Measurements from ENCODE around the gene NR1I2.

Gene NR1I2

DNA sequence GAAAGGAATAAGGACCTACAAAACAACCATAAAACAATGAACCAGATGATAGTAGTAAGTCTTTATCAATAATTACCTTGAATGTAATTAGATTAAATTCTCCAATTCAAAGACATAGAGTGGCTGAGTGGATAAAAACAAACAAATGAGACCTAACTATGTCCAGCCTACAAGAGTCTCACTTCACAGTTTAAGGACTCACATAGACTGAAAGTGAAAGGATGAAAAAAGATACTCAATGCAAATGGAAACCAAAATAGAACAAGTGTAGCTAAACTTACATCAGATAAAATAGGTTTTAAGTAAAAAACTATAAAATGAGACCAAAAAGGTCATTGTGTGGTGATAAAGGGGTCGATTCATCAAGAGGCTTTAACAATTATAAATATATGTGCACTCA lies 21.9 kb upstream of the NR1I2 start:
- Histone ChIP-seq H3K4me3 (ENCODE audit: low read depth in 1 of 2, low read length in 2 of 2) (no peak overlapping the region), H3K27me3 (ENCODE audit: control insufficient read depth in 1 of 2, insufficient read depth in 2 of 2, low read length in 2 of 2) (no peaks in the 10 kb centered on the region), H3K4me1 (ENCODE audit: control insufficient read depth in 1 of 2, insufficient read depth in 2 of 2, low read length in 2 of 2) (no peaks in the 10 kb centered on the region), H3K9ac (ENCODE audit: low read depth in 1 of 2, low read length in 2 of 2) (no peak overlapping the region), H3K36me3 (ENCODE audit: control insufficient read depth in 1 of 2, insufficient read depth in 2 of 2, low read length in 2 of 2) (no peaks in the 10 kb centered on the region), H3K9me3 (ENCODE audit: control insufficient read depth in 1 of 2, low read length in 2 of 2) (no peaks in the 10 kb centered on the region), H3K27ac (ENCODE audit: low read depth, low read length) (no peak overlapping the region)

DNA sequence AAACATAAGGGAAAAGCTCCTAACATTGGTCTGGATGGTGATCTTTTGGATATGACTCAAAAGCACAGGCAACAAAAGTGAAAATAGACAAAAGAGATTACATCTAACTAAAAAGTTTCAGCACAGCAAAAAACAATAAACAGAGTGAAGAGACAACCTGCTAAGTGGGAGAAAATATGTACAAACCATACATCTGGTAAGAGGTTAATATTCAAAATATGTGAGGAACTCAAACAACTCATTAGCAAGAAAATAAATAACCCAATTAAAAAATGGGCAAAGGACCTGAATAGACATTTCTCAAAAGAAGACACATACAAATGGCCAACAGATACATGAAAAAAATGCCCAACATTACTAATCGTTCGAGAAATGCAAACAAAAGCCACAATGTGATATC lies 19.0 kb upstream of the NR1I2 start:
- no peaks in the 10 kb centered on the region for H3K36me3 ChIP-seq (ENCODE audit: control insufficient read depth in 1 of 2, insufficient read depth in 2 of 2, low read length in 2 of 2)
- H3K9ac ChIP-seq (ENCODE audit: low read depth in 1 of 2, low read length in 2 of 2) = no peak overlapping the region
- no peak overlapping the region for H3K27ac ChIP-seq (ENCODE audit: low read depth, low read length)
- no peaks in the 10 kb centered on the region for H3K9me3 ChIP-seq (ENCODE audit: control insufficient read depth in 1 of 2, low read length in 2 of 2)
- no peak overlapping the region for H3K4me3 ChIP-seq (ENCODE audit: low read depth in 1 of 2, low read length in 2 of 2)
- no peaks in the 10 kb centered on the region for H3K27me3 ChIP-seq (ENCODE audit: control insufficient read depth in 1 of 2, insufficient read depth in 2 of 2, low read length in 2 of 2)
- H3K4me1 ChIP-seq (ENCODE audit: control insufficient read depth in 1 of 2, insufficient read depth in 2 of 2, low read length in 2 of 2) = no peaks in the 10 kb centered on the region

- Histone ChIP-seq H3K4me3 (ENCODE audit: low read depth in 1 of 2, low read length in 2 of 2) (no peak overlapping the region), H3K9me3 (ENCODE audit: control insufficient read depth in 1 of 2, low read length in 2 of 2) (no peaks in the 10 kb centered on the region), H3K36me3 (ENCODE audit: control insufficient read depth in 1 of 2, insufficient read depth in 2 of 2, low read length in 2 of 2) (no peaks in the 10 kb centered on the region), H3K9ac (ENCODE audit: low read depth in 1 of 2, low read length in 2 of 2) (no peak overlapping the region), H3K4me1 (ENCODE audit: control insufficient read depth in 1 of 2, insufficient read depth in 2 of 2, low read length in 2 of 2) (no peaks in the 10 kb centered on the region), H3K27ac (ENCODE audit: low read depth, low read length) (no peak overlapping the region), H3K27me3 (ENCODE audit: control insufficient read depth in 1 of 2, insufficient read depth in 2 of 2, low read length in 2 of 2) (no peaks in the 10 kb centered on the region)
Observed at GRCh38 chr3:119763466-119763865, 18.4 kb upstream of the NR1I2 start.

DNA sequence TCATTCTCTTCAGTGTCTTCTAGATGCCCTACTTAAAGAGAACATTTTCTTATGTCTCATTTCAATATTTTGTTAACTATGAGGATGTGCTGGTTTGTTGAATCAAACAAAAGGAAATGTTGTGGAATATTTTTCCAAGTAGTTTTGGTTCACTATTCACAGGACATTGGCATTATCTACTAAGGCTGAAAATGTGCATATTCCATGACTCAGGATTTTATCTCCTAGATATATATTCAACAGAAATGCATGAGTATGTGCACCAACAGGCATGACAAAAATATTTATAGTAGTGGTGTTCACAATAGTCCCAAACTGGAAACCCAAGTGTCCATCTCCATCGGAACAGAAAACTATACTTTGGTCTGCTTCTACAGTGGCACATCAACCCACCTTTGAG lies 16.7 kb upstream of the NR1I2 start:
- H3K36me3 ChIP-seq (ENCODE audit: control insufficient read depth in 1 of 2, insufficient read depth in 2 of 2, low read length in 2 of 2) = no peaks in the 10 kb centered on the region
- no peak overlapping the region for H3K4me3 ChIP-seq (ENCODE audit: low read depth in 1 of 2, low read length in 2 of 2)
- H3K9ac ChIP-seq (ENCODE audit: low read depth in 1 of 2, low read length in 2 of 2) = no peak overlapping the region
- H3K4me1 ChIP-seq (ENCODE audit: control insufficient read depth in 1 of 2, insufficient read depth in 2 of 2, low read length in 2 of 2) = peaks cover 0 to 8% of the 10 kb centered on the region in 2 donors
- no peaks in the 10 kb centered on the region for H3K9me3 ChIP-seq (ENCODE audit: control insufficient read depth in 1 of 2, low read length in 2 of 2)
- no peak overlapping the region for H3K27ac ChIP-seq (ENCODE audit: low read depth, low read length)
- H3K27me3 ChIP-seq (ENCODE audit: control insufficient read depth in 1 of 2, insufficient read depth in 2 of 2, low read length in 2 of 2) = no peaks in the 10 kb centered on the region

DNA sequence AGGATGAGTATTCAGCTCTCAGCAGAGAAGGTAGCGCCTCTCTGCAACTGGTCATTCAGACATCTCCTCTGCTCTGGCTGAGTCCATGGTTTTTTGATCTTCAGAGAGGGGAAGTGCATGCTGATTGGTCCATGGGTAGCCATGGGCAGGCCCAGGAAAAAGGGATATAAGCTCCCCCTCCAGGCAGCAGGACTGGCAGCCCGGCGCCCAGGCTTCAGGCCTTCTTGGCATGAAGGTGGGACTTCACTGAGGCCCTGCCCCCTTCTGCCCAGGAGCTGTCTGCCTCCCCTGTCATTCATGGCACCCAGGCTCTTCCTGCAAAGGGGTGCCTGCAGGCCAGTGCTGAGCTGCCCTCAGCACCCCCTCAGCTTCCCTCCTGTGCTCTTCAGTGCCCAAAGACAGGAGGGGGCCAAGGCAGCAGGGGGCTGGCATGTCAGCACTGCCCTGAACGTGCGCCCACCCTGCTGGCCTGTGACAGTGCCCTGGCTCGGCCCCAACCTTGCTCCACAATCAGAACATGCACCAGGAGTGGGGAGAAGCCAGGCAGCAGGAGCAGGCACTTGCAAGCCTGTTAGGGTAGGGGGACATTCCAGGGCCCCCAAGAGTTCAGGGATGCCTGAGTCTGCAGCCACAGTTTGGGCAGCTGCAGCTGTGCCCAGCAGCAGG lies 13.8 kb upstream of the NR1I2 start:
- Histone ChIP-seq H3K4me1 (ENCODE audit: control insufficient read depth in 1 of 2, insufficient read depth in 2 of 2, low read length in 2 of 2) (peaks cover 0 to 8% of the 10 kb centered on the region in 2 donors), H3K9ac (ENCODE audit: low read depth in 1 of 2, low read length in 2 of 2) (no peak overlapping the region), H3K27me3 (ENCODE audit: control insufficient read depth in 1 of 2, insufficient read depth in 2 of 2, low read length in 2 of 2) (no peaks in the 10 kb centered on the region), H3K9me3 (ENCODE audit: control insufficient read depth in 1 of 2, low read length in 2 of 2) (no peaks in the 10 kb centered on the region), H3K4me3 (ENCODE audit: low read depth in 1 of 2, low read length in 2 of 2) (no peak overlapping the region), H3K27ac (ENCODE audit: low read depth, low read length) (no peak overlapping the region), H3K36me3 (ENCODE audit: control insufficient read depth in 1 of 2, insufficient read depth in 2 of 2, low read length in 2 of 2) (no peaks in the 10 kb centered on the region)

- H3K27ac ChIP-seq (ENCODE audit: low read depth, low read length) = no peak overlapping the region
- H3K4me3 ChIP-seq (ENCODE audit: low read depth in 1 of 2, low read length in 2 of 2) = no peak overlapping the region
- H3K36me3 ChIP-seq (ENCODE audit: control insufficient read depth in 1 of 2, insufficient read depth in 2 of 2, low read length in 2 of 2) = no peaks in the 10 kb centered on the region
- no peaks in the 10 kb centered on the region for H3K27me3 ChIP-seq (ENCODE audit: control insufficient read depth in 1 of 2, insufficient read depth in 2 of 2, low read length in 2 of 2)
- H3K9me3 ChIP-seq (ENCODE audit: control insufficient read depth in 1 of 2, low read length in 2 of 2) = no peaks in the 10 kb centered on the region
- H3K9ac ChIP-seq (ENCODE audit: low read depth in 1 of 2, low read length in 2 of 2) = no peak overlapping the region
- peaks cover 0 to 8% of the 10 kb centered on the region in 2 donors for H3K4me1 ChIP-seq (ENCODE audit: control insufficient read depth in 1 of 2, insufficient read depth in 2 of 2, low read length in 2 of 2)
Observed at GRCh38 chr3:119768668-119769393, 13.1 kb upstream of the NR1I2 start.

- Histone ChIP-seq H3K4me3 (ENCODE audit: low read depth in 1 of 2, low read length in 2 of 2) (no peak overlapping the region), H3K36me3 (ENCODE audit: control insufficient read depth in 1 of 2, insufficient read depth in 2 of 2, low read length in 2 of 2) (no peaks in the 10 kb centered on the region), H3K27ac (ENCODE audit: low read depth, low read length) (no peak overlapping the region), H3K9me3 (ENCODE audit: control insufficient read depth in 1 of 2, low read length in 2 of 2) (no peaks in the 10 kb centered on the region), H3K4me1 (ENCODE audit: control insufficient read depth in 1 of 2, insufficient read depth in 2 of 2, low read length in 2 of 2) (peaks cover 0 to 8% of the 10 kb centered on the region in 2 donors), H3K27me3 (ENCODE audit: control insufficient read depth in 1 of 2, insufficient read depth in 2 of 2, low read length in 2 of 2) (no peaks in the 10 kb centered on the region), H3K9ac (ENCODE audit: low read depth in 1 of 2, low read length in 2 of 2) (no peak overlapping the region)
Observed at GRCh38 chr3:119769394-119770149, 12.3 kb upstream of the NR1I2 start.

- H3K9me3 ChIP-seq (ENCODE audit: control insufficient read depth in 1 of 2, low read length in 2 of 2) = peaks cover 0 to 8% of the 10 kb centered on the region in 2 donors
- no peak overlapping the region for H3K9ac ChIP-seq (ENCODE audit: low read depth in 1 of 2, low read length in 2 of 2)
- no peaks in the 10 kb centered on the region for H3K27me3 ChIP-seq (ENCODE audit: control insufficient read depth in 1 of 2, insufficient read depth in 2 of 2, low read length in 2 of 2)
- H3K36me3 ChIP-seq (ENCODE audit: control insufficient read depth in 1 of 2, insufficient read depth in 2 of 2, low read length in 2 of 2) = no peaks in the 10 kb centered on the region
- H3K27ac ChIP-seq (ENCODE audit: low read depth, low read length) = no peak overlapping the region
- peaks cover 0 to 3% of the 10 kb centered on the region in 2 donors for H3K4me1 ChIP-seq (ENCODE audit: control insufficient read depth in 1 of 2, insufficient read depth in 2 of 2, low read length in 2 of 2)
- H3K4me3 ChIP-seq (ENCODE audit: low read depth in 1 of 2, low read length in 2 of 2) = no peak overlapping the region
Observed at GRCh38 chr3:119774444-119774843, 7.5 kb upstream of the NR1I2 start.

- no peaks in the 10 kb centered on the region for H3K36me3 ChIP-seq (ENCODE audit: control insufficient read depth in 1 of 2, insufficient read depth in 2 of 2, low read length in 2 of 2)
- no peak overlapping the region for H3K27ac ChIP-seq (ENCODE audit: low read depth, low read length)
- H3K4me3 ChIP-seq (ENCODE audit: low read depth in 1 of 2, low read length in 2 of 2) = no peak overlapping the region
- H3K4me1 ChIP-seq (ENCODE audit: control insufficient read depth in 1 of 2, insufficient read depth in 2 of 2, low read length in 2 of 2) = peaks cover 8 to 11% of the 10 kb centered on the region in 2 donors
- H3K27me3 ChIP-seq (ENCODE audit: control insufficient read depth in 1 of 2, insufficient read depth in 2 of 2, low read length in 2 of 2) = no peaks in the 10 kb centered on the region
- no peak overlapping the region for H3K9ac ChIP-seq (ENCODE audit: low read depth in 1 of 2, low read length in 2 of 2)
- peaks cover 0 to 8% of the 10 kb centered on the region in 2 donors for H3K9me3 ChIP-seq (ENCODE audit: control insufficient read depth in 1 of 2, low read length in 2 of 2)
Observed at GRCh38 chr3:119776304-119776703, 5.6 kb upstream of the NR1I2 start.

DNA sequence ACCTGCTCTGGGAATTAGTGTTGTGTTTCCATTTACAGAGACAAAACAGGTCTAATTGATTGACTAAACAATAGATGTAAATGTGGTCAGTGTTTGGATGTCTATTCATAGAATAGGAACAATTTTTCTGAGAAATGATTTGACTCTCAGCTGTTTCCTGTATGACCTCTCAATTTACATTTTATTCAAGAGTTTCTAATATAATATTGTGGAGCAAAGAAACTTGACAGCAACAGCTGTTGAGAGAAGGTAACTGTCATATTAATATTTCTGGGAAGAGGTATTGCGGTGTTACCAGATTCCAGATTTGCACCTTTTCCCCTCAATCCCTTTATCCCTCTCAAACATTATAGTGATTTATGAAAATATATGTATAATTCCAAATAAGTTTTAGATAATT lies 3.7 kb upstream of the NR1I2 start:
- Histone ChIP-seq H3K27ac (ENCODE audit: low read depth, low read length) (no peak overlapping the region), H3K4me1 (ENCODE audit: control insufficient read depth in 1 of 2, insufficient read depth in 2 of 2, low read length in 2 of 2) (peaks cover 10 to 14% of the 10 kb centered on the region in 2 donors), H3K9me3 (ENCODE audit: control insufficient read depth in 1 of 2, low read length in 2 of 2) (peaks cover 0 to 8% of the 10 kb centered on the region in 2 donors), H3K27me3 (ENCODE audit: control insufficient read depth in 1 of 2, insufficient read depth in 2 of 2, low read length in 2 of 2) (no peaks in the 10 kb centered on the region), H3K4me3 (ENCODE audit: low read depth in 1 of 2, low read length in 2 of 2) (no peak overlapping the region), H3K36me3 (ENCODE audit: control insufficient read depth in 1 of 2, insufficient read depth in 2 of 2, low read length in 2 of 2) (no peaks in the 10 kb centered on the region), H3K9ac (ENCODE audit: low read depth in 1 of 2, low read length in 2 of 2) (no peak overlapping the region)
